ENCODE measurements around the gene PAWR.
"Not testable (repeated sequence)": the region's sequence is repeated elsewhere in the genome, so short reads cannot be mapped to it uniquely, and the experiment has no call there.

Gene PAWR

DNA sequence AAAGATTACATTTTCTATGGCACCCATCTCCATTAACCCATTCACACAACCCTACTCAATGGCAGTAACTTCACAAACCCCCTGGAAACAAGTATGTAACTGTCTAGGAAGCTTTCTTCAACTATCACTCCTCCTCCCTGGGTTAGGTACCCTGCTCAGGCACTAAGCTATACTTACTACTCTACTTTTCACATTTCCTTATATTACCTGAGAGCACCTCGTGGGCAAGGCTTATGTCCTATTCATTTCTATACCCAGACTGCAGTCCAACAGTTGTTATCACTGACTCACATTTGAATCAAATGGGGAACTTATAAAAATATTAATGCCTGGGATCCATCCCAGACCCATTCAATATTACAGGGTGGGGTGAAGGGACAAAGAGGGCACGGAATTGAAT, 4.6 kb downstream of the PAWR start:
- DNase-seq, result peak; percentile 18

DNA sequence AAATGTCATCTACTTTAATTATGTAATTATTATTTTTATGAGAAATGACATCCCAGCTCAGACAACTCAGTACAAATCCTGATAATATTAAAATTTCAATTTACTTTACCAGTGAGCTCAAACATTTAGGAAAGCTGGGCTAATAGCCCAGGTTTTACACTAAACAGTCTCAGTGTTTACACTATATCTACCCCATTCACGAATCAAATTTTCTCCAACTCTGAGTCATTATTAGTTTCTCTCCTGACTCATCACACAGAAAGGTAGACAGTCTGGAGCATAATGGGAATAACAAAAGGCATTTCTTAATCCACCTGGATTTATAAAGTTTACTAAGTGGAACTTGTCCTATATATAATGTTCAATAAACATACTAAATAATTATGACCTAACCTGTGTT, 5.7 kb downstream of the PAWR start:
- no peak for DNase-seq

DNA sequence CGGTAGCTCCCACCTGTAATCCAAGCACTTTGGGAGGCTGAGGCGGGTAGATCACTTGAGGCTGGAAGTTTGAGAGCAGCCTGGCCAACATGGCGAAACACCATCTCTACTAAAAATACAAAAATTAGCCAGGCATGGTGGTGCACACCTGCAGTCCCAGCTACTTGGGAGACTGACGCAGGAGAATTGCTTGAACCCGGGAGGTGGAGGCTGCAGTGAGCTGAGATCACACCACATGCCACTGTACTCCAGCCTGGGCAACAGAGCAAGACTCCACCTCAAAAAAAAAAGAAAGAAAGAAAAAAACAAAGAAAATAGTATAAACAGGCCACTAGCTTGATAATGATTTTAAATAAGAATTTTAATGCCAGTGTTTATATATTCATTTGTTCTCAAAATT, 6.4 kb downstream of the PAWR start:
- not testable (repeated sequence) for DNase-seq

DNA sequence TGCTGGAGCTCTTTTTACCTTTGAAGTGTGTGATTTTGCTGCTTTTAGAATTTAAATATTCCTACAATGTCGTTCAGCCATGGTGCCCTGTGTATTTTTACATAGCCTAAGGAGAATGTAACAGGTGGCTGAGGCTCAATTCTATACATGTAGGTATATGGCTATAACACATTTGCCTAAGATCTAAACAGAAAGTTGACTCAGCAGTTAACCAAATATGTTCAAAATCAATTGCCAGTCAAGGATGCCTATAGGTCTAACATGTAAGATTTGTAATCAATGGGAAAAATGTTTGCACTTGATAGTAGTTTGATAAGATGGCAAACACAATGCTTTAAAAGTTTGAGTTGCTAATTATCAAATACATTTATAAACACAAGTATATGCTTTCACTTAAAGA, 8.2 kb downstream of the PAWR start:
- DNase-seq, result no peak

DNA sequence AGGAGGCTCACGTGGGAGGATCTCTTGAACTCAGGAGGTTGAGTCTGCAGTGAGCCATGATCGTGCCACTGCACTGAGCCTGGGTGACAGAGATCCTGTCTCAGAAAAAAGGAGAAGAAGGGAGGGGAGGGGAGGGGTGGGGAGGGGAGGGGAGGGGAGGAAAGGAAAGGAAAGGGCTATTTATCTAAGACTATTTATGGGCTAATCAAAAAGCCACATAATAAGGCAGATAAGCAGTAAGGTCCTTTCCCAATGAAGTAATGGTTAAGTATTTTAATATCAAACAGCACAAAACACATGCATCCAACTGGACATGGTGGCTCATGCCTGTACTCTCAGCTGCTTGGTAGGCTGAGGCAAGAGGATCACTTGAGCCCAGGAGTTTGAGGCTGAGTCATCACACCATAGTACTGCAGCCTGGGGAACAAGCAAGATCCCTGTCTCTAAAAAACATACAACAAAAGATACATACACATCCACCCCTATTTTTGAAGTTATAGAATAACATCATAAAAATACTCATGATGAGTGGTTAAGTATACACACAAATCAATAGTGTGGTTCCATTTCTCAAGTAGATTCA, 9.7 kb downstream of the PAWR start:
- DNase-seq, result no peak

DNA sequence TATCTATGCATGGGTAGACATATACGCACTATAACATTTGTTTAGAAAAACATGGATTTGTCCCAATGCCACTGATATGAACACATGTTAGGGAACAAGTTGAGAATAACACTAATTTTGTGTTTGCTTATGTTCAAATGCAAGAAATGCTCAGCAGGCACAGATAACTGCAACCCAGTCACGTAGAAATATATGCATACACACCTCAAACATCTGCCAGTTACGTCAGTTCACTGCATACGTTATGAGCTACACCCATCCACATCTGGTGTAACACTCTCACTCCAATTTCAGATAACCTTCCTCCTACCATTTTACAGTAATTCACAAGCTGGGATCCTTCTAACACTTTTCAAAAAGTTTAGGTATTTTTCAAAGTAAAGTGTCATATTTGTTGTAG, 10.7 kb downstream of the PAWR start:
- no peak for DNase-seq

DNA sequence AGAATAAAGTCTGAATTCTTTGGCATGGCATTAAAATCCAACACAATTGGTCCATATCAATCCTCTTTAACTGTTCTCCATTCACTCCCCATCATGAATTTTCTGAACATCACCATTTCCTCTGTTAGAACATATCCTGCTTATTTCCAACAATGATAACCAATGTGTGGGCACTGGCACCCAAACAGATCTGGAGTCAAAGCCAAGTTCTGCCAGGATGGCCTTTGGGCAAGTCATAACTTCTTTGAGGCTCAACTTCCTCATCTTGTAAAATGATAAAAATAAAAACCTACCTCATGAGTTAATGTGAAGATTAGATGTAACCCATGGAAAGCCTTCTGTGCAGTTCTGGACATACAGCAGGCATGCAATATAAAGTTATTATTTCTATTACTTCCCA, 12.5 kb downstream of the PAWR start:
- no peak for DNase-seq

DNA sequence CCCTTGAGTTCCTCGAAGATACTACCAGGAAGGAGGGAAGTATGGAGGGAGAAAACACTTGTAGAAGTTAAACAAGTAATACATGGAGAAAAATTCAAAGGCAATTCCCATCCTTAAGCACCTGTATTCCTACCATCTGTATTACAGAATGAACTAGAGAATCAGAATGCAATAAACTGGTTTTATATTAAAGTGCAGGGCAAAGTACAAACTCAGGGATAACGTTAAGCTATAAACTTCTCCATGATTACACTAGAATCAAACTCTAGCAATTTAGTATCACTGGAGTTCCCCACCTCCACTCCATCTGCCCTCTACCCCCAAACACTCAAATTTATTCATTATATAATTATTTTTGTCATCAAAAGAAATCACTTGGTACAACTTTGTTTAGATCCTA, 13.1 kb downstream of the PAWR start:
- DNase-seq, result no peak

DNA sequence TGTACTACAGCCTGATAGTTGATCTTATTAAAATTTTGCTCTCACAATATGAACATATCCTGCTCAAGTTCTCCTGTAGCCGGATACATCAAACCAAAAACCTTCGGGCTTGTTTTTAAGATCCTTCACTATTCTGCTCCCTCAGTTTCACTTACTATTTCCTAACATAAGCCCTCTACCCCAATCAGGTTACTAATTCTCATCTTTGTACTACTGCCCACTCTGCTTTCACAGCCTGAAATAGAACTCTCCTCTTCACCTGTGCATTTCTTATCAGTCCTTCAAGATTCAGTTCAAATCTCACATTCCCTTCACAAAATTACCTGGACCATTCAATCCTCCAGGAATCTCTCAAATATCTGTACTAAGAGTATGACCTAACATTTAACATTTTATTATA, 14.2 kb downstream of the PAWR start:
- DNase-seq, result no peak

DNA sequence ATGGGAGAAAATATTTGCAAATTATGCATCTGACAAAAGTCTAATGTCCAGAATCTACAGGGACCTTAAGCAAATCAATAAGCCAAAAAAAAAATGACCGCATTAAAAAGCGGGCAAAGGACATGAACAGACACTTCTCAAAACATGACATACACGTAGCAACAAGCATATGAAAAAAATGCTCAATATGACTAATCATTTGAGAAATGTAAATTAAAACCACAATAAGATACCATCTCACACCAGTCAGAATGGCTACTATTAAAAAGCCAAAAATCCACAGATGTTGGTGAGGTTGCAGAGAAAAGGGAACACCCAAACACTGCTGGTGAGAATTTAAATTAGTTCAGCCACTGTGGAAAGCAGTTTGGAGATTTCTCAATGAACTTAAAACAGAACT, 16.1 kb downstream of the PAWR start:
- DNase-seq, result no peak

DNA sequence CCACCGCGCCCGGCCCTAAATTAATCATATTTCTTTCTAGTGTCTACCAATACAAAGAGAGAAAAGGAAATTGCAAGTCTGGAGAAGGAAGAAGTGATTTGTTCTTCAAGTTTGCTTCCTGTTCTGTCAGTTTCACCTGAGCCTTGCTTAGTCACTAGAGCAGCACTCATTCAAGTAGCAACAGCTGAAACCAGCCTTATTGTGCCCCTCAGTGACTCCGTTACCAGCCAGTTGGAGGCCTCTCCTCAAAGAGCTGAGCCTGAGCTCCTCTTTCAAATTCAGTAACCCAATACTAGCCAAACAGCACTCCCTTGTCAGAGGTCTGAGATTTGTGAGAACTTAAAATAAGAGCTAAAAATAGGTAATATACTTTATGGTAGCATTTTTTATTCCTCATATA, 17.4 kb downstream of the PAWR start:
- DNase-seq, result peak; percentile 21

DNA sequence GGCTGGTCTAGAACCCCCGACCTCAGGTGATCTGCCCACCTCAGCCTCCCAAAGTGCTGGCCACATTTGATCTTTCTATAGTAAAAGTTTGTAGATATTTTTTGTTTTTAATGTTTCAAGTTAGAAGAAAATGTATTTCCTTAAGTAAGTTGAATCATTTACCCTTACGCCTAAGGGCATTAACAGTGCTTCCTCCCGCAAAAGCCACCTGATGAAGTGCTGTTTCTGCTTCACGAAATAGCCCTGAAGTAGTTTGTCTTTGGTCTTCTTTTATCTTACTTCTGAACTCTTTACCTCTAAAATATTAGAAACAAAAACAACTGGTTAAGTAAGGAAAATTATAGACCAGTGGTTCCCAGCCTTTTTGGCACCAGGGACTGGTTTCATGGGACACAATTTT, 22.7 kb downstream of the PAWR start:
- no peak for DNase-seq

DNA sequence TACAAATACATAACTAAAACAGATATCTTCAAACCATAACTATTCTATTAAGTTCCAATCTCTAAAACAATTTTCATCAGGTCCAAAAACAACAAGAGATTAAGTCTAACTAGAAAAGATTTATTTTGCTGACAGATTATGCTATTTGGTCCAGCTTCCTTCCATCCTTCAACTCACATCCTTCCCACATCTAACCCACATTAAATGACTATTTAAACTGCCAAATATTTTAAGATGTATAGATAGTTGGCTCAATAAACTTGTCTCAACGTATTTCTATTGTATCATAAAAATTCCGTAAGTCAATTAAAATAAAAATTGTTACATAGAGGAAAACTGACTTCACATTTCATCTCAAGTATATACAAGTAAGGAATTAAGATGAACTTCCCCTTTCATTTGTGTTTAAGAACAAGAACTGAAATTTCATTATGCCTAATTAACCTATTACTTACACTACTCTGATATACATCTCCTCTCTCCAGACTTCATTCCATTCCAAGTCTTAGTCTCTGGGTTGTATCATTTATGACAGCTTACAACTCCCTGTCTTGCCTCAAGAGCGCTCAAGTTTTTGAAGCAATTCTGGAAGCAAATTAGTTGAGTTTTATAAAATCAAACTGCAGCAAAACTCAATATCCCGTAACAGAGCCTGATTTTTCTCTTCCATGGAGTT, 25.4 kb downstream of the PAWR start:
- DNase-seq, result no peak

DNA sequence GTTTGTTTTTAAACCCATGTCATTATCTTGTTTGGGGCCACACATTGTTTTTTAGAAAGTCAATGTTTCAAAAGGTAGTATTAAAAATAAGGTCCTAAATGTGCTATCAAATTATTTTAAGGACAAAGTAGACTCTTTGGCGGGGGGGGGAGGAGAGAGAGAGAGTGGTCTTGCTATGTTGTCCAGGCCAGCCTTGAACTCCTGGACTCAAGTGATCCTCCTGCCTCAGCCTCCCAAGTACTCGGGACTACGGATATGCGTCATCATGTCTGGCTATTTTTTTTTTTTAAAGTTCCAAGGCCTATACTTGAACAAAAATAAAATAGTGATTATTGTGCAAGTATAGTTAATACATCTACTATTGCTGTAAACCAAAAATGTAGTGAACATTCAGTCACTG, 26.2 kb downstream of the PAWR start:
- DNase-seq, result no peak

DNA sequence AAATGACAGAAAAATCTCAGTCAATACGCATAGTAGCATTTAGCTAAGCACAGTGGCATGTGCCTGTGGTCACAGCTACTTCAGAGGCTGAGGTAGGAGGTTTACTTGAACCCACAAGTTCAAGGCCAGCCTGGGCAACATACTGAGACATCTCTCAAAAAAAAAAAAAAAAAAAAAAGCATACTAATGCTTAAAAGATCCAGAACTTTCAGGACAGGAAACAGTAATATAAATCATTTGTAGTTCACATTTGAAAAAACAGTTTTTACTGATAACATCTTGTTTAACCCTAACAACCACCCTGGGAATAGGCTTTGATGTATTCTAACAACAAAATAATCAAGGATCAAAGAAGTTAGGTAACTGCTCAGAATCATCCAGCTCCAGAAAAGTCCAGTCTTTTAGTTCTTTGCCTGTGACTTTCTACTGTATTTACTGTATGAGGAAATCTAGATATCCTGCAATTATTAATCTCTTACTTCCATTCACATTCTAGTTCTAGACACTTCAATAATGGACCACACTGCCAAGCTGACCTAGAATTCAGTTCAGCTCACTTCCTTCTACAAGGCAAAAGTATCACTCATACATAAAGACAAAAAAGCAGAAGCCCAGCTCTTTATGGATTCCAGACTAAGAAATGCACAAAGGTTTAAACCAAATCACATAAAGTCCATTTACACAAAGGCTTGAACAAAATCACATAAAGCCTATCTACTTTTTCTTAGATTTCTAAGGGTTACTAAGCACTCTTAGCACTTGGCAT, 28.5 kb downstream of the PAWR start:
- DNase-seq, result no peak

DNA sequence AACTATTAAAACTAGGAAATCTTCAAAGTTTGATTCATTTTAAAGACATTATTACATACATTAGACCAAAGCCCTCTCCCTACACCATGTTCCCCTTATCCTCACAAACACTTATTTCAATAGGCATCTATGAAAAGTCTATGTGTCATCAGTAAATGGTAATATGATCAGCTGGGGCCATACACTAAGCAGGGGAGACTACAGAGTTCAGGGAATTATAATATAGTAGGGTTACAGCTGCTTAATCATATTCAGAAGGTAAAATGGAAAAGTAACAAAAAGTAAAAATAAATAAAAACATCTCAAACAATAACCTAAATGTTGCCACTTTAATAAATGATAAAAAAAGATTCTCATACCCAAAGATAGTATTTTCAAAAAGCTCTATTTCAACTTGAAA, 29.1 kb downstream of the PAWR start:
- DNase-seq, result no peak

DNA sequence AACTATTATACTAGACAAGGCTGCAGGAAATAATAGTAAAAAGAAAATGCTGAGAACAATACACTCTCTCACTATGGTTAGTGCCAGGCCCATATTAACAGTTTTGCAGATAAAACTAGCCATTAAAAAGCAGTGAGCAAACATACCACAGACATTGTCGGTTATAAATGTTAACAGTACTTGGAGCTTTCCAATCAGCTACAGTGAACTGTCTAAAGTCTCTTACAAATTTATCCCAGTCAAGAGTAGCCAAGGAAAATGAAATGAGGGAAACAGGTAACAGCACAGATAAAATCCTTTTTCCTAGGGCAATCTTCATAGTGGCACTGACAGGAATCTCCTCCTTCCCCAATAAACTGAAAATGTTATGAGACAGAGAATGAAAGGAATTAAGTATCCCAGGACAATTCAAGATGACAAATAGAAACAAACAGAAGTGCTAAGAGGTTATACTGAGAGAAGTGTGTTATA, 30.8 kb downstream of the PAWR start:
- no peak for DNase-seq

DNA sequence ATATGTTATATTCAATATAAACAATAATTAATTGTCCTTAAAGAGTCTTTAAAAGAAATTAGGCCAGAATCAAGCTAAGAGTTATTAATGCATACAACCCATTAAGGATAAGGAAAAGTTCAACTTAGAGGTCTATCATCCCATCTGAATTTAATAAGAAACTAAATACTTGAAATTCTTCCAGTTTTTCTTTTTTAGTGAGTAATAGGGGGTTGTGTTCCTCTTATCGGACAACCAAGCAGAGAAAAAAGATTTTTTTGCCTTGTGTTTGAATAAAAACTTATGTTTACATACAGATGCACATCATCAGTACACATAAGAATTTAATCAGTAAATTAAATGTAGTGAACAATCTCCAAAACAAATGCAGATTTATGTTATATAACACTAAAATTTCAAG, 32.5 kb downstream of the PAWR start:
- DNase-seq, result no peak

DNA sequence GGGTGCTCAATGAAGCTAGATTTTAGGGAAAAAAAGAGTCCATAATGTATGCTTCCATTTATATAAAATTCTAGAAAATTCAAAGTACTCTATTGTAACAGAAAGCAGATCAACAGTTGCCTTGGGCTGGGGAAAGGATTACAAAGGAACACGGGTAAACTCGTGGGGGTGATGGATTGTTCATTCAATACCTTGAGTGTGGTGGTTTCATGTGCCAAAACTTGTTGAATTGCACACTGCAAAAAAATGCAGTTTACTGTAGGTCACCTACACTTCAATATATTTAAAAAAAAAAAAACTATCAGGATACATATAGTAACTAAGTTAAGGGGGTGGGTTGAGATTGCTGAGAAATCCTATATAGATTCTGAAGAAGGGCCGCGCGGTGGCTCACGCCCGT, 33.6 kb downstream of the PAWR start:
- DNase-seq, result no peak

DNA sequence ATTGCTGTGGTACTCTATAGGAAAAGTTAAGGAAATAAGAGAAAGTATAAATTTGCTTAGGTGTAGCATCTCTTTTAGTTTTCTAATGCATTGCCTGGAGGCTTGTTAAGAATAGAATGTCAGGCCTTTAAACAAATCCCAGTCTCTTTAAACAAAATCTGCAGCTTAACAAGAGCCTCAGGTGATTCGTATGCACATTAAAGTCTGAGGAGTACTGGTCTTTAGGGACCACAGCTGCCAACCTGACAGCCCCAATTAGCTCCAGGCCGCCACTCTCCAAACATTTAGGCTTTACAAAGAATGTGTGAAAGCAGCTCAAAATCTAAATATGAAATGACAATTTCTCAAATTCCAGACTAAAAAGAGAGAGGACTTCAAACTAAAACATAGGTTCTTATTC, 35.7 kb downstream of the PAWR start:
- DNase-seq, result no peak

DNA sequence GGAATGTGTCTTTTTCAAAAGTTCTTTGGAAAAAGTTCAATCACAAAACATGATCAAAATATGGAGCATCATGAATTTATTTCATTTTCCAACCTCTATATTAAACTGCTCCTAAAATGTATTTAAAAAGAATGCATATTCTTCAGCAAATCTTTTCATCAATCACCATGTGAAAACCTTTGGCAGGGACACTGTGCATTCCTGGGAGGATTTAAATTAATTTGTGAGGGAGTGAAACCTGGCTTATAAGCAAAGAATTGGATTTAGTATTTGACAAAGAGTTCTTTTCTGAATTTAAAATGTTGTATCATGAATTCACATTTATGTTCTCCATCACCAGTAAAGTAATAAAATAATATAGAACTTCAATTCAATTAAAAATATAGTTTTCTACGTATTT, 38.2 kb downstream of the PAWR start:
- no peak for DNase-seq

DNA sequence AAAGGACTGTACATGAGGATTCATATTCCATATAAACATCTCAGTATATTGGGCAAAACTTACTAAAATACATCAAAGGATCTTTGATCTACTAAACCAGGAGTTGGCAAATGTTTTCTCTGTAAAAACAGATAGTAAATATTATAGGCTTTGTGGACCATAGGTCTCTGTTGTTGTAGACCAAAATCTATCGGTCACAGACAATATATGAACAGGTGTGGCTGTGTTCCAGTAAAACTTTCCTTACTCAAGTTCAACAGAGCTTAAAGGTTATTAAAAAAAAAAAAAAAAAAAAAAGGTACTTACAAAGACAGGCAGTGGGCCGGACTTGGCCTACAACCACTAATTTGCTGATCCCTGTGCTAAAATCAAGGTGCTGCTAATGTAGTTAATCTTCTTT, 40.3 kb downstream of the PAWR start:
- no peak for DNase-seq

DNA sequence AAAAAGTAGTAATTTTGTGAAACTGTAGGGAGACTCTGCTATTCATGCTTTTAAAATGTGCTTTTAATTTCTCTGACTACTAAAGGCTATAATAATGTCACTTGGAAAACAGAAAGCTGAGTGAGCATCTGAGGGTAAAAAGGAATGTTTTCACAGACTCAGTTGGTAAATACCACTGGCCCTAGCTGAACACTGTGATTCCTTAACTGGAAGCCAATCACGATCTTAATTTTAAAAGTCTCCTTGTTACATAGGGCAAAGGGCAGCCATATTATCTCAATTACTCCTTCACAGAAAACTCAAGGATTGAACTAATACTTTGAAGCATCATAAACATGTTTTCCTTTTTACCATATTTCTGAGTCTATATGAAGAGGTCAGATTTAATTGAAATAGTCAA, 41.9 kb downstream of the PAWR start:
- no peak for DNase-seq

DNA sequence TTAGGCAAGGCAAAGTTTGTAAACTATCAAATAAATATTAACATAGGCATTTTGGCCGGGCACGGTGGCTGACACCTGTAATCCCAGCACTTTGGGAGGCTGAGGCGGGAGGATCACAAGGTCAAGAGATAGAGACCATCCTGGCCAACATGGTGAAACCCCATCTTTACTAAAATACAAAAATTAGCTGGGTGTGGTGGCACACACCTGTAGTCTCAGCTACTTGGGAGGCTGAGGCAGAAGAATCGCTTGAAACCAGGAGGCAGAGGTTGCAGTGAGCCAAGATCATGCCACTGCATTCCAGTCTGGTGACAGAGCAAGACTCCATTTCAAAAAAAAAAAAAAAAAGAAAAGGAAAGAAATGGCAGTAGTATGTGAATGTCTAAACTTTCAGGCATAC, 43.9 kb downstream of the PAWR start:
- DNase-seq, result not testable (repeated sequence)

DNA sequence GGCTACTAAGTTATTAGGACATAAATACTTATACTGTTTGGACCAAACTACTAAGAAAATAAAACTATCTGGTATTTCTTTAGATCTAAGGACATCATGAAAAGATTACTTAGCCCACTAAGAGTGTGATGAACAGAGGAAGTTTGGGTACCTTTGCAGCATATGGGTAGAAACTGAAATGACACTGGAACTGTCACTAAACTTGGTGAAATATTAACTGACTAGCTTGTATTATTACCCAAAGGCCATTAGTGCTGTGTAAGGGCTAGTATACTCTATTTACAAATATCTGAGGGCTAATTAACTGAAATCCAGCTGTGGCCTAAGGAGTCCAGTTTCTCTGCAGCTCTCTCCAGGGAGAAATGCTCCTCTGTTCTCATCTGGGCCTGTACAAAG, 45.5 kb downstream of the PAWR start:
- no peak for DNase-seq

Measured in NCI-H2029 treated with DMSO at 0.1 percent for 48 hours (cell line).